ENCODE data around the gene ACER1.
"Not testable (repeated sequence)": the region's sequence is repeated elsewhere in the genome, so short reads cannot be mapped to it uniquely, and the experiment has no call there.

DNA sequence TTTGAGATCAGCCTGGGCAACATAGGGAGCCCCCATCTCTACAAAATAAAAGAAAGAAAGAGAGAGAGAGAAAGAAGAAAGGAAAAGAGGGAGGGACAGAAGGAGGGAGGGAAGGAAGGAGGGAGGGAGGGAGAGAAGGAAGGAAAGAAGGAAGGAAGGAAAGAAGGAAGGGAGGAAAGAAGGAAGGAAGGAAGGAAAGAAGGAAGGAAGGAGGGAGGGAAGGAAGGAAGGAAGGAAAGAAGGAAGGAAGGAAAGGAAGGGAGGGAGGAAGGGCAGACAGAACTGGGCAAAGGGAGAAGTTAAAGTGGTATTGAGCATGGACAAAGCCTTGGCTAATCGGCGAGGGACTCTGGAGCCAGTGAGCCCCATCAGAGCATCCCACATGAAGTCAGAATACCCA lies 15.9 kb upstream of the ACER1 start:
- TF ChIP-seq EZH2phosphoT487 (IDR thresholded peaks at IDR 0.05; ENCODE audit: low read depth); CTCF (IDR thresholded peaks at IDR 0.05; ENCODE audit: low read depth, low read length): not testable (repeated sequence)
